ENCODE data around the gene NDUFA13.

NDUFA13 gene

GRCh38 chr19:19502808-19503602 is 13.0 kb upstream of the NDUFA13 start:
- Histone ChIP-seq H3K9me3 (ENCODE audit: insufficient read depth, low read length) (no peaks in the 10 kb centered on the region), H3F3A (ENCODE audit: insufficient read depth) (no peaks in the 10 kb centered on the region), H3K79me2 (ENCODE audit: insufficient read depth, low read length) (no peaks in the 10 kb centered on the region), H3K27me3 (ENCODE audit: low read length) (no peaks in the 10 kb centered on the region), H3K27ac (ENCODE audit: low read depth, low read length) (no peak overlapping the region), H3K9me2 (replicated peaks; ENCODE audit: insufficient read depth, low read length) (no peaks in the 10 kb centered on the region), H3K36me3 (ENCODE audit: low read length) (peaks cover 6% of the 10 kb centered on the region), H4K20me1 (ENCODE audit: low read depth, low read length) (no peaks in the 10 kb centered on the region), H3K4me3 (ENCODE audit: insufficient read depth, low read length, poor library complexity, severe bottlenecking) (no peak overlapping the region), H3K9ac (ENCODE audit: low read length) (no peak overlapping the region), H3K4me2 (ENCODE audit: low read depth, low read length, poor library complexity, severe bottlenecking) (no peak overlapping the region), H2AFZ (ENCODE audit: low read depth, low read length, severe bottlenecking) (no peak overlapping the region)
- TF ChIP-seq CTCF (IDR thresholded peaks at IDR 0.05; ENCODE audit: insufficient read depth, low read length, poor library complexity, severe bottlenecking) (no peak), EZH2phosphoT487 (conservative IDR thresholded peaks at IDR 0.05; ENCODE audit: low read length) (no peak)

- Histone ChIP-seq H3K36me3 (ENCODE audit: low read length) (peaks cover 6% of the 10 kb centered on the region), H4K20me1 (ENCODE audit: low read depth, low read length) (no peaks in the 10 kb centered on the region), H3K9me3 (ENCODE audit: insufficient read depth, low read length) (no peaks in the 10 kb centered on the region)
Observed at GRCh38 chr19:19504754-19505668, 11.0 kb upstream of the NDUFA13 start.

GRCh38 chr19:19505669-19506326 is 10.2 kb upstream of the NDUFA13 start:
- no peak for TF ChIP-seq EZH2phosphoT487 (conservative IDR thresholded peaks at IDR 0.05; ENCODE audit: low read length)
- no peak for TF ChIP-seq CTCF (IDR thresholded peaks at IDR 0.05; ENCODE audit: insufficient read depth, low read length, poor library complexity, severe bottlenecking)
- Histone ChIP-seq H4K20me1 (ENCODE audit: low read depth, low read length) (no peaks in the 10 kb centered on the region), H3K4me3 (ENCODE audit: insufficient read depth, low read length, poor library complexity, severe bottlenecking) (no peak overlapping the region), H3K27ac (ENCODE audit: low read depth, low read length) (no peak overlapping the region), H3K36me3 (ENCODE audit: low read length) (peaks cover 6% of the 10 kb centered on the region), H3K79me2 (ENCODE audit: insufficient read depth, low read length) (no peaks in the 10 kb centered on the region), H2AFZ (ENCODE audit: low read depth, low read length, severe bottlenecking) (no peak overlapping the region), H3K9ac (ENCODE audit: low read length) (no peak overlapping the region), H3K9me2 (replicated peaks; ENCODE audit: insufficient read depth, low read length) (no peaks in the 10 kb centered on the region), H3F3A (ENCODE audit: insufficient read depth) (0 out of 2 replicates have a peak, but pooled peaks cover 2% of the 10 kb centered on the region), H3K9me3 (ENCODE audit: insufficient read depth, low read length) (no peaks in the 10 kb centered on the region), H3K27me3 (ENCODE audit: low read length) (no peaks in the 10 kb centered on the region), H3K4me2 (ENCODE audit: low read depth, low read length, poor library complexity, severe bottlenecking) (no peak overlapping the region)

More at GRCh38 chr19:19504754-19505668, 11.0 kb upstream of the NDUFA13 start:
- Histone ChIP-seq H3K4me2 (ENCODE audit: low read depth, low read length, poor library complexity, severe bottlenecking) (no peak overlapping the region), H3K27me3 (ENCODE audit: low read length) (no peaks in the 10 kb centered on the region), H3F3A (ENCODE audit: insufficient read depth) (0 out of 2 replicates have a peak, but pooled peaks cover 2% of the 10 kb centered on the region), H3K4me3 (ENCODE audit: insufficient read depth, low read length, poor library complexity, severe bottlenecking) (no peak overlapping the region), H3K79me2 (ENCODE audit: insufficient read depth, low read length) (no peaks in the 10 kb centered on the region), H2AFZ (ENCODE audit: low read depth, low read length, severe bottlenecking) (no peak overlapping the region), H3K9me2 (replicated peaks; ENCODE audit: insufficient read depth, low read length) (no peaks in the 10 kb centered on the region), H3K9ac (ENCODE audit: low read length) (no peak overlapping the region), H3K27ac (ENCODE audit: low read depth, low read length) (no peak overlapping the region)
- TF ChIP-seq EZH2phosphoT487 (conservative IDR thresholded peaks at IDR 0.05; ENCODE audit: low read length) = no peak
- no peak for TF ChIP-seq CTCF (IDR thresholded peaks at IDR 0.05; ENCODE audit: insufficient read depth, low read length, poor library complexity, severe bottlenecking)
